HUES6 (cell line): ENCODE data around the gene BRD9.
"Not testable (repeated sequence)": the region's sequence is repeated elsewhere in the genome, so short reads cannot be mapped to it uniquely, and the experiment has no call there.

Experiments
- H3K27ac ChIP-seq: 2 replicates; pipeline ENCODE4 v1.7.0; 2013; ENCODE audit warnings: low read depth, mild to moderate bottlenecking, low read length, inconsistent platforms
- H3K27me3 ChIP-seq: 2 replicates; pipeline ENCODE4 v1.6.1; 2013; ENCODE audit warnings: low read length; ENCODE audit not compliant: control insufficient read depth, insufficient read depth
- H3K36me3 ChIP-seq: 2 replicates; pipeline ENCODE4 v1.6.1; 2013; ENCODE audit warnings: low read length; ENCODE audit not compliant: control insufficient read depth, insufficient read depth
- H3K4me1 ChIP-seq: 2 replicates; pipeline ENCODE4 v1.6.1; 2013; ENCODE audit warnings: low read length; ENCODE audit not compliant: control insufficient read depth, insufficient read depth
- H3K4me3 ChIP-seq: 2 replicates; pipeline ENCODE4 v1.5.1; 2013; ENCODE audit warnings: low read depth, low read length
- H3K9ac ChIP-seq: one replicate; pipeline ENCODE4 v1.6.1; 2013; ENCODE audit warnings: mild to moderate bottlenecking, low read length
- H3K9me3 ChIP-seq: 2 replicates; pipeline ENCODE4 v1.6.1; 2013; ENCODE audit warnings: low read depth, low read length; ENCODE audit not compliant: control insufficient read depth, insufficient read depth

The BRD9 gene

DNA sequence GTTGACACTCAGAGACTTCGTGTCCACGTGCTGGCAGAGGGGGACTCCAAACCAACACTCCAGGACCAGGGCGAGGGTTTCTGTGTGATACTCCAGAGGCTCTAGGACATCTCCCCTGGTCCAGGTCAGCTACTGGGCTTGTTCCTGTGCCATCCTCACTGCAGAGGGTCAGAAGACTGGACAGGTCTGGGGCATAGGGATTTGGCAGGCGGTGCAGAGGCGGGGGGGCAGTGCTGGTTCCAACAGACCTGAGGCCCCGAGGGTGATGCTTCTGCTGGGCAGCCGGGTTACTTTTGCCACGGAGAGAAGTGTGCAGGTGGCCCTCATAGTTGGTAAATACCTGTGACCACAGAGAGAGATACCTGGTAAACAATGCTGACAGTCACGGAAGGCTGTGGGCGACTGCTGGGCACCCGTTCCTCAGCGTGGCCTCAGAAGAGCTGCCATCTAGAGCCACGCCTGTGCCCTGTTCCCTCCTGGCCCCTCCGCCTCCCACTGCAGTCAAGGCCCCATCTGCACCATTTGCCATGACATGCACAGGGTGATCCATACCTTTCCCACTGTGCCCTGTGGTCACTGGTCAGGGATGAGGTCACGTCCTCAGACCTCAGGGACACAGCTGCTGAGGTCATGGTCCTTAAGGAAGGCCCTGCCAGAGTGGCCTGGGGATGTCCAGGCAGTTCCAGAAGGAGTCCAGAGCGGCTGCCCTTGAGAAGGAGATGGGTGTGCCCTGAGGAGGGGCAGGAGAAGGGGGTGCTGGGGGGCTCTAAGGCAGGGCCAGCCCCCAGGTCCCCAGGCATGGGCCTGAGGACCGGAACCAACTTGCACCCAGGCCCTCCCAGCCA, 30.1 kb upstream of the BRD9 start:
- peaks cover 13% of the 10 kb centered on the region for H3K36me3 ChIP-seq
- peaks cover 29% of the 10 kb centered on the region for H3K27me3 ChIP-seq
- H3K9ac ChIP-seq = no peak overlapping the region
- H3K9me3 ChIP-seq = no peaks in the 10 kb centered on the region
- H3K4me3 ChIP-seq = no peak overlapping the region
- no peak overlapping the region for H3K27ac ChIP-seq
- peaks cover 13% of the 10 kb centered on the region; the same call in 1 of the 2 replicates for H3K4me1 ChIP-seq

DNA sequence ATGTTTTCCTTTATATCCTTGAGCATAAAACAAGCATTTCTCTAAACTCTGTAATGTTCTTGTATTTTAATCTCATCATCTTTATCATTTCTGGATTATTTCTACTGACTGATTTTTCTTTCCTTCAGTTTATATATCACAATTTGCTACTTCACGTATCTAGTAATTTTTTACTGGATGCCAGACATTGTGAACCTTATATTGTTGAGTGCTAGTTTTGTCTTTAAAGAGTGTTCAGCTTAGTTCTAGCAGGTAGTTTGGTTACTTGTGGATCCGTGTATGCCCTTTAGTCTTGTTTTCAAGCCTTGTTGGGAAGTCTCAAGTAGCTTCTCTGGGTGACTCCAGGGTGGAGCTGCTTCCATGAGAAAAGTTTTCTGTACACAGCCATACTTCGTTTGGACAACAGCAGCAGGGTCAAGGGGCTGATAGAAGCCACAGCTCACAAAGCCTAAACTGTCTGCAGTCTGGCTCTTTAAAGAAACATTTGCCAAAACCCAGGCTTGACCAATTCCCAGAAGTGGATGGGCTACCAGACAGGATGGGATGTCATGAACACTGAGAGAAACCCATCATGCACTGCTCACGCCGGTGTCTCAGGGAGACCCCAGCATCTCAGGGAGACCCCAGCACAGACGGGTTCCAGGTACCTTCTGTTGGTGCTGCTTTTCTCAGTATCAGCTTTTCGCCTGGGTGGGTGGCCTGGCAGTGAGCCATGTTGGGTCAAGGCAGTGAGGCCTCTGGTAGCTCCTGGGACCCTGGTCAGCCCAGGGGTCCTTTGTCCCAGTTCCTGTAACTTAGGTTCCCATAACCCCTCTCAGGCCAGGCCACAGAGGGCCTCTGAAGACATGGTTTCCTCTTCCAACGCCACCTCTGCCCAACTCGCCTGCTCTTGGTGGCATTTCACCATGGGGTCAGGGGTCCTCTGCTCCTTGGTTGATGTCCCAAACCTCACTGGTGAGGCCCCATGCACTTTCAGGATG, 29.1 kb upstream of the BRD9 start:
- Histone ChIP-seq H3K9me3 (no peaks in the 10 kb centered on the region), H3K4me3 (no peak overlapping the region), H3K4me1 (peaks cover 10% of the 10 kb centered on the region; the same call in 1 of the 2 replicates), H3K36me3 (peaks cover 22% of the 10 kb centered on the region), H3K27me3 (peaks cover 22% of the 10 kb centered on the region), H3K27ac (no peak overlapping the region), H3K9ac (no peak overlapping the region)

DNA sequence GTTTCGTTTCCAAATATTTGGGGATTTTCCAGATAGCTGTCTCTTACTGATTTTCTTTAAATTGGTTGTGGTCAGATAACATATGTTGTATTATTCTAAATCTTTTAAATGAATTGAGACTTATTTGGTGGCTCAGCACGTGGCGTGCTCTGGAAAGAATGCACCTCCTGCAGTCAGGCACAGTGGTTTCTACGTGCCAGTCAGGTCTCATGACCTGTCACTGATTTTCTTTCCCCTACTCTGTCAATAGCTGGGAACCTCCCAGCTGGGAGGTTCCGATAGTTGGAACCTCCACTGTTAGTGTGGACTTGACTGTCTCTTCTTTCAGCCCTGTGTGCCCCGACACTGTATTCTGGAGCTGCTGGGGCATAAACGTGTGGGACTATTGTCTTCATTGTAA, 27.7 kb upstream of the BRD9 start:
- Histone ChIP-seq H3K27me3 (peaks cover 7% of the 10 kb centered on the region), H3K4me1 (peaks cover 10% of the 10 kb centered on the region; the same call in 1 of the 2 replicates), H3K27ac (no peak overlapping the region), H3K9me3 (no peaks in the 10 kb centered on the region), H3K4me3 (no peak overlapping the region), H3K36me3 (peaks cover 36% of the 10 kb centered on the region), H3K9ac (no peak overlapping the region)

DNA sequence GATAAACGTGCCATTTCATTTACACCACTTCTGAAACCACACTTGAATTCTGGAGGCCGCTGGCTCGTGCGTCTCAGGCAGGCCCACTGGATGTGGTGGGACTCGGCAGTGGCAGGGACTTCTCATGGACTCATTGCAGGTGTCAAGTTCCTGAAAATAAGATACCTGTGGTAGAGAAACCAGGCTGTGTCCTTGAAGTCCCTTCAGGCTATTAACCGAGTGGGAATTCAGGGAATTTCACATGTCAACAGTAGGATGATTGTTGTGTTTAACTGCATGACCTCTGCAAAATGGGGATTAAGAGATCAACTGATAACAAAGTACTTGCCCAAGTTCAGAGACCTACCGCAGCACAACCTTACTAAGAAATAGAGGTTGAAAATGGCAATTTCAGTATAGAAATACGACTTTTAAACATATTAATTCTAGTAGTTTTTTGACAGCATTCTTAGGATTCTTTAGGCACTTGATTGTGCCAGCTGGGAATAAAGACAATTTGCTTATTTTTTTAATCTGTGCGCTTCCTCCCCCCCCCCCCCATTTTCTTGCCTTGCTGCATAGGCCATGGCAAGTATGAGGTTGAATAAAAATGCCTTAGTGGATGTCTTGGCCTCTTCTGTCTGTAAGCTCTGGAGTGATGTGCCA, 26.9 kb upstream of the BRD9 start:
- peaks cover 45% of the 10 kb centered on the region for H3K36me3 ChIP-seq
- no peak overlapping the region for H3K9ac ChIP-seq
- H3K27me3 ChIP-seq = no peaks in the 10 kb centered on the region
- H3K9me3 ChIP-seq = no peaks in the 10 kb centered on the region
- peaks cover 10% of the 10 kb centered on the region; the same call in 1 of the 2 replicates for H3K4me1 ChIP-seq
- no peak overlapping the region for H3K27ac ChIP-seq
- no peak overlapping the region for H3K4me3 ChIP-seq

DNA sequence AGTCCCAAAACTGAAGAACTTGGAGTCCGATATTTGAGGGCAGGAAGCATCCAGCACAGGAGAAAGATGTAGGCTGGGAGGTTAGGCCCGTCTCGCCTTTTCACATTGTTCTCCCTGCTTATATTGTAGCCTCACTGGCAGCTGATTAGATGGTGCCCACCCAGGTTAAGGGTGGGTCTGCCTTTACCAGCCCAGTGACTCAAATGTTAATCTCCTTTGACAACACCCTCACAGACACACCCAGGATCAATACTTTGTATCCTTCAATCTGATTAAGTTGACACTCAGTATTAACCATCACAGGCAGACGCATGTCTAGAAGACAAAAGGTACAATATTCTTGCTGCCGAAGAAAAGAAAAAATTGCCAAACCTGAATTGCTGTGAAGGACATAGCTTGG, 26.1 kb upstream of the BRD9 start:
- H3K4me1 ChIP-seq = peaks cover 10% of the 10 kb centered on the region; the same call in 1 of the 2 replicates
- not testable (repeated sequence) for H3K4me3 ChIP-seq, H3K9me3 ChIP-seq, H3K9ac ChIP-seq, H3K27me3 ChIP-seq, H3K27ac ChIP-seq
- peaks cover 52% of the 10 kb centered on the region for H3K36me3 ChIP-seq

DNA sequence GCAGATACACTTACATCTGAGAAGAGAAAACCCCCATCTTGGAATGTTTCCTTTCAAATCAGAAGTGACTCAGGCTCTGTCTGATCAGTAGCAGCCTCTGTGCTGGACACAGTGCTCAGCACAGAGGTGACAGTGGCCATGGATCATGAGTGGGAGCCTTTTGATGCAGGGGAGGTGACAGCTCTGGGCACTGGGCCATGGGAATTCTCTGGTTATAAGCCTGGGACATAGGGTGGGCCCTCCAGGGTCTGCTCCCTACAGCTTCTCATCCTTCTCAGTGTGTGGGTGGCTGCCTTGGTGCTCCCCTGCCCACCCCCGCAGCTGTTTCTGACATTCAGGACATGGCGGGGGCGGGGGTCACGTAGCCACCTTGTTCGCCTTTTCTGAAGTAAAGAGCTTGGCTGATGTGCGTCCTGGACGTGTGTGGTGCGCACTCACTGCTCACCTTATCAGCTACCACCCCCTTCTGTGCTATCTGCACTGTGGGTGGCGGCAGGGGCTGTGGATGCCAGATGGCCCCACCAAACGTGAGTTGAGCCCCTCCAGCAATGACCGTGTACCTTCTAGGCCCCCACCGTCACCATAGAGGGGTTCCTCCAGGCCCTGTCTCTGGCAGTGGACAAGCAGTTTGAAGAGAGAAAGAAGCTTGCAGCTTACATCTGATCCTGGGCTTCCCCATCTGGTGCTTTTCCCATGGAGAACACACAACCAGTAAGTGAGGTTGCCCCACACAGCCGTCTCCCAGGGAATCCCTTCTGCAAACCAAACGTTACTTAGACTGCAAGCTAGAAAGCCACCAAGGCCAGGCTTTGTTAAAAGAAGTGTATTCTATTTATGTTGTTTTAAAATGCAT, 24.1 kb upstream of the BRD9 start:
- no peak overlapping the region for H3K4me3 ChIP-seq
- no peak overlapping the region for H3K27ac ChIP-seq
- peaks cover 10% of the 10 kb centered on the region; the same call in 1 of the 2 replicates for H3K4me1 ChIP-seq
- peaks cover 73% of the 10 kb centered on the region for H3K36me3 ChIP-seq
- no peak overlapping the region for H3K9ac ChIP-seq
- no peaks in the 10 kb centered on the region for H3K27me3 ChIP-seq
- H3K9me3 ChIP-seq = no peaks in the 10 kb centered on the region

DNA sequence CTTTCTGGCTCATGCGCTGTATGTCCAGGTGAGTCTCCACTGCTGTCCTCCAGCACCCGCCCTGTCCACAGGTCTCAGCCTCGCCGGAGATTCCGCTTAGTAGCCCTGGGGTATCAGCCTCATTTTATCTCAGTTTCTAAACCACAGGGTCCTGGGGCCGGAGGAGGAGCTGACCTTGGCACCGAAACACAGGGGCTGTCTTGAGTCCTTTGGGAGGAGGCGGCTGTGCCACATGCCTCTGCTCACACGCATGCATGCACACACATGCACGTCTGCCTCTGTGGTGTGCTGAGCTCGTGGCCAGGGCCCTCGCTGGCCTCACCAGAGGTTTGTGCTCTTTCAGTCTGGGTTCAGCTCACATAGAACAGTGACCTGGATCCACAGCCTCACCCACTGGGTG, 23.3 kb upstream of the BRD9 start:
- Histone ChIP-seq H3K4me1 (peaks cover 10% of the 10 kb centered on the region; the same call in 1 of the 2 replicates), H3K9me3 (no peaks in the 10 kb centered on the region), H3K27ac (no peak overlapping the region), H3K27me3 (no peaks in the 10 kb centered on the region), H3K4me3 (no peak overlapping the region), H3K36me3 (peaks cover 77% of the 10 kb centered on the region), H3K9ac (no peak overlapping the region)

DNA sequence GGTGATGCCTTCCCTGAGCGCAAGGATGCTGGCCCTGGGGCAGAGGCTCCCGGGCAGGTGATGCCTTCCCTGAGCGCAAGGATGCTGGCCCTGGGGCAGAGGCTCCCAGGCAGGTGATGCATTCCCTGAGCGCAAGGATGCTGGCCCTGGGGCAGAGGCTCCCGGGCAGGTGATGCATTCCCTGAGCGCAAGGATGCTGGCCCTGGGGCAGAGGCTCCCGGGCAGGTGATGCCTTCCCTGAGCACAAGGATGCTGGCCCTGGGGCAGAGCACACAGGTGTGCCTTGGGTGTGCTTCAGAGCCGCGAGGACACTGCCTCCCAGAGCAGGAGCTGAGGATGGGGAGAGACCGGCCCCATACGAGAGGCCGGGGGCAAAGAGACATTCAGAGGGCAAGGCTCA, 22.7 kb upstream of the BRD9 start:
- Histone ChIP-seq H3K36me3 (peaks cover 83% of the 10 kb centered on the region), H3K4me1 (peaks cover 10% of the 10 kb centered on the region; the same call in 1 of the 2 replicates)
- not testable (repeated sequence) for H3K9ac ChIP-seq

DNA sequence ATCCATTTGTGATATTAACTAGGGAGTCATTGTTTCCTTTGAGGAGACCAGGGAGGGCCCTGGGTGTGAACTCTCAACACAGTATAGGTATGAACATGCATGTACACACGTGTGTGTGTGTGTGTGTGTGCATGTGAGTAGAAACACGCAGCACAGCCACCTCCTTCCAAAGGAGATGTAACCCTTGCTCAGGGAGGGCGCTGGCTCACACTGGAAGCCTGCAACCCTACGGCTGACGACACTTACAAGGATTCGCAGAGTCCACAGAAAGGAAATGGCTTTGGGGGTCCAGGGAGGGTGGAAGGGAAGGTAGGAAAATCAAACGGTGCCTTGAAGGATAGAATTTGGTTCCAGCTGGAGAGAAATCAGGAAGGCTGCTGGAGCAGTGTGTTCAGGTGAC, 22.0 kb upstream of the BRD9 start:
- H3K9ac ChIP-seq = no peak overlapping the region
- no peak overlapping the region for H3K4me3 ChIP-seq
- H3K27me3 ChIP-seq = no peaks in the 10 kb centered on the region
- H3K27ac ChIP-seq = no peak overlapping the region
- no peaks in the 10 kb centered on the region for H3K9me3 ChIP-seq
- peaks cover 5% of the 10 kb centered on the region; the same call in 1 of the 2 replicates for H3K4me1 ChIP-seq
- H3K36me3 ChIP-seq = peaks cover 91% of the 10 kb centered on the region

More for the DNA sequence above, 22.7 kb upstream of the BRD9 start:
- not testable (repeated sequence) for H3K4me3 ChIP-seq, H3K27me3 ChIP-seq, H3K27ac ChIP-seq, H3K9me3 ChIP-seq

DNA sequence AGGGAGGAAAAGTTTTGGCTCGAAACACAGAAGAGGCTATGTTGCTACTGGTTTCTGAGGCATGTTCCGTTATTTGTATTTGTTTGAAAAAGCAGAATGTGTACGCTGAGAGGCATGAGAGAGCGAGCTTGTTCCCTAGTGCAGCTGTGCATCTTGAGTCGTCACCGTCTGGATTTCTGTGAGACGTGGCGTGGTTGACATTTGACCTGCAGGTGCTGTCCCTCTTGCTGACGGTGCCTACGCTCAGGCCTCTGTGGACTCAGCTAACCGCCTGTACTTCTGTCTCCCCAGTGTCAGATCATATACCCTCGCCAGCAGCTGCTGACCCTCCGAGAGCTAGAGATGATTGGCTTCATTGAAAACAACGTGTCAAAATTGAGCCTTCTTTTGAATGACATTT, 21.6 kb upstream of the BRD9 start:
- H3K36me3 ChIP-seq = peaks cover 94% of the 10 kb centered on the region
- no peaks in the 10 kb centered on the region for H3K9me3 ChIP-seq
- H3K9ac ChIP-seq = no peak overlapping the region
- H3K4me3 ChIP-seq = no peak overlapping the region
- no peaks in the 10 kb centered on the region for H3K27me3 ChIP-seq
- H3K27ac ChIP-seq = no peak overlapping the region
- H3K4me1 ChIP-seq = peaks cover 3% of the 10 kb centered on the region; the same call in 1 of the 2 replicates
